ENCODE results near the gene SARS2.

DNA sequence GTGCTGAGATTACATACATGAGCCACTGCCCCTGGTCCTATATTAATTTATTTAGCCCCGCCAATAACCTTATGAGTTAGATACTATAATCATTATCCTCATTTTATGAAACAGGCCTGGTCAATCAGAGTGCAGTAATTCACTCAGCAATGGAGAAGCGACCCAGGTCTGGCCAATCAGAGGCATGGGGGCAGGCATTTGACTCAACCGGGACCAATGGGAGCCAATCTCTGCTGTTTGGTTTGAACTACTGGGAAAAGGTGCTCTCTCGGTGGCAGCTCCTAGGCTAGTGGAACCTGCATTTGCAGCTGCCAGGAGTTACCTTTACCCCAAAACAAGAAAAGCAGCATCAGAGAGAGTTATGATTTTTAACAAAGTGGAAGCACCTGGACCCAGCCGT lies 37.7 kb downstream of the SARS2 start:
- TF ChIP-seq, protein P1, sequence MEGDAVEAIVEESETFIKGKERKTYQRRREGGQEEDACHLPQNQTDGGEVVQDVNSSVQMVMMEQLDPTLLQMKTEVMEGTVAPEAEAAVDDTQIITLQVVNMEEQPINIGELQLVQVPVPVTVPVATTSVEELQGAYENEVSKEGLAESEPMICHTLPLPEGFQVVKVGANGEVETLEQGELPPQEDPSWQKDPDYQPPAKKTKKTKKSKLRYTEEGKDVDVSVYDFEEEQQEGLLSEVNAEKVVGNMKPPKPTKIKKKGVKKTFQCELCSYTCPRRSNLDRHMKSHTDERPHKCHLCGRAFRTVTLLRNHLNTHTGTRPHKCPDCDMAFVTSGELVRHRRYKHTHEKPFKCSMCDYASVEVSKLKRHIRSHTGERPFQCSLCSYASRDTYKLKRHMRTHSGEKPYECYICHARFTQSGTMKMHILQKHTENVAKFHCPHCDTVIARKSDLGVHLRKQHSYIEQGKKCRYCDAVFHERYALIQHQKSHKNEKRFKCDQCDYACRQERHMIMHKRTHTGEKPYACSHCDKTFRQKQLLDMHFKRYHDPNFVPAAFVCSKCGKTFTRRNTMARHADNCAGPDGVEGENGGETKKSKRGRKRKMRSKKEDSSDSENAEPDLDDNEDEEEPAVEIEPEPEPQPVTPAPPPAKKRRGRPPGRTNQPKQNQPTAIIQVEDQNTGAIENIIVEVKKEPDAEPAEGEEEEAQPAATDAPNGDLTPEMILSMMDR (IDR thresholded peaks at IDR 0.05): no peak
- no peak for TF ChIP-seq POLR2A (IDR thresholded peaks at IDR 0.05)

All from prostate gland (tissue), 2 donors.